ENCODE results near the gene DR1.

Gene DR1

DNA sequence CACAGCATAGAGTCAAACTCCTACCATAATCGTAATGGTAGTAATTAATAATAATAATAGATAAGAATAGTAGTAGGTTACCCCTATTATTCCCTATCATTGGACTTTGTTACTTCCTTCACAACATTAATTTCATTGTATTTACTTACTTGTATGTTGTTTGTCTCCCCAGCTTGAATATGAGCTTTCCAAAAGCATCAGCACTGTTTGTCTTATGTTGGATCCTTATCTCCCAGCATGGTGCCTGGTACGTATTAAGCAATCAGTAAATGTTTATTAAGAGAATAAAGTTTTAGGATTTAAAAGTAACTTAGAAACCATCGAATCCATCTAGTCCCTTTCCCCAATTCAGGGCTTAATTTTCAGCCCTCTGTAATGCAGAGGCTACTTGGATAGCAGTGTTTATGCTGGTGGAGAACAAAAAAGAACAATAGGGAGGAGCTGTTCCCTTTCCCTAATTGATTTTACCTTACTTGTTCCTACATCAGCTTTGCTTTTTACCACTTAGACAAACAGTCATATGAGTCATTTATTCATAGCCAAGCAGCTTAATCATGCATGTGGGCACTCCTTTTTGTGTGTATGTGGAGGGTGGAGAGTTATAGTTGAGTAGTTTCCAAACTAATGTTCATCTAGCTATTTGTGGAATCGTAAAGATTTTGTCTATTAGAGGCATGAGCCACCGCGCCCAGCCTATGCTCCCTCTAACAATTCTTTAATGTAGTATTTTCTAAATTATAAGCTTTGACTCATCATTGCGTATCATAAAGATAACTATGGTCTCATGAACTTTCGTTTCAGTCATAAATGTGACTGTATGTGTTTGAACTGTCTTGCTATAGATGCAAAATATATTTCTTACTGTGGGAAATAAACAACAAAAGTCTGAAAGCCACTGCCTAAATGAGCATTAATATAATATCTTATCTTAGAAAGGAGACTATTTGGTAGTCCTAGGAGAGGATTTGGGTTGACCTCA, 20.9 kb upstream of the DR1 start:
- TF ChIP-seq, protein P1, sequence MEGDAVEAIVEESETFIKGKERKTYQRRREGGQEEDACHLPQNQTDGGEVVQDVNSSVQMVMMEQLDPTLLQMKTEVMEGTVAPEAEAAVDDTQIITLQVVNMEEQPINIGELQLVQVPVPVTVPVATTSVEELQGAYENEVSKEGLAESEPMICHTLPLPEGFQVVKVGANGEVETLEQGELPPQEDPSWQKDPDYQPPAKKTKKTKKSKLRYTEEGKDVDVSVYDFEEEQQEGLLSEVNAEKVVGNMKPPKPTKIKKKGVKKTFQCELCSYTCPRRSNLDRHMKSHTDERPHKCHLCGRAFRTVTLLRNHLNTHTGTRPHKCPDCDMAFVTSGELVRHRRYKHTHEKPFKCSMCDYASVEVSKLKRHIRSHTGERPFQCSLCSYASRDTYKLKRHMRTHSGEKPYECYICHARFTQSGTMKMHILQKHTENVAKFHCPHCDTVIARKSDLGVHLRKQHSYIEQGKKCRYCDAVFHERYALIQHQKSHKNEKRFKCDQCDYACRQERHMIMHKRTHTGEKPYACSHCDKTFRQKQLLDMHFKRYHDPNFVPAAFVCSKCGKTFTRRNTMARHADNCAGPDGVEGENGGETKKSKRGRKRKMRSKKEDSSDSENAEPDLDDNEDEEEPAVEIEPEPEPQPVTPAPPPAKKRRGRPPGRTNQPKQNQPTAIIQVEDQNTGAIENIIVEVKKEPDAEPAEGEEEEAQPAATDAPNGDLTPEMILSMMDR (IDR thresholded peaks at IDR 0.05; ENCODE audit: low read depth, low read length): no peak
- peak; percentile 69 for DNase-seq (ENCODE audit: low read depth, low spot score)
- H3K4me3 ChIP-seq (ENCODE audit: low read depth, low read length): no peak overlapping the region
- in situ Hi-C loops (cut with HindIII; ENCODE audit: low sequenced_read_pairs): no loop called here

DNA sequence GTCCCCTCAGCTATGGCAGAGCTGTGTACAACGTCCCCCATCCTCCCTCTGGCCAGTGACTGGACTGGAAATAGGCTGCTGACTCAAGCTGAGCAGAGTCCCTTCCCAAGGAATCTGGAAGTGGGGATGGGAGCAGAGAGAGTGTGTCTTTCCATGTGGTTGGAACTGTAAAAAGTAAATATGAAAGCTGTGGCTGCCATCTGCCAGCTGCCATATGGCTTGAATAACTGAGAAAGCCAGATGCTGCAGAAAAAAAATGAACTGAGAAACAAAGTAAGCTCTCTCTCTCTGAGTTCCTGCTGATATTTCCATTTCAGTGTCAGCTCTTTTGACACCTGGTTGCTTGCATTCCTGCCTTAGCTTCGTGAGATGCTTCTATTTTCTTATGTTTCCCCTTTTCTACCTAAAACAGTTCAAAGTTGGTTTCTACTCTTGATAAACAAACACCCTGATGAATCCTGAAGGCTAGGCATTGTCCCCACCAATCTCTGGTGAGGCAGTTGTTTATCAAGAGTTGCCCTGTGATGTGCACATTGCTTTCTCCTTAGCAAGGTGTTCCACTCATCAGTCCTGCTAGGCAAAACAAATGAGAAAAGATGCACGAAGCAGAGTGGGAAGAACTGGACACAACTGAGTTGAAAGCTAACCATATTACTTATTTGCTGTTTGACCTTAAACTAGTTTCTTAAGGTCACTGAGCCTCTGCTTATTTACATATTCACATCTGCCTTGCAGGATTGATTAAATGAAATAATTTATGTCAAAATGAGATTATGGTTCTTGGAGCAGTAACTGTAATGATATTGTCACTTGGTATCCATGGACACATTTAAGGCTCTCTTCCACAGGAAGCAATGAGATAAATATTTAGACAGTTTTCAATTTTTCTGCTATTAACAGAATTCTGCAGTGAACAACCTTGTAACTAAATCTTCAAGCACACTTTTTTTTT, 16.6 kb upstream of the DR1 start:
- no peak for DNase-seq (ENCODE audit: low read depth, low spot score)
- H3K4me3 ChIP-seq (ENCODE audit: low read depth, low read length): no peak overlapping the region
- TF ChIP-seq, protein P1 (IDR thresholded peaks at IDR 0.05; ENCODE audit: low read depth, low read length): no peak
- in situ Hi-C loops (cut with HindIII; ENCODE audit: low sequenced_read_pairs): no loop called here

DNA sequence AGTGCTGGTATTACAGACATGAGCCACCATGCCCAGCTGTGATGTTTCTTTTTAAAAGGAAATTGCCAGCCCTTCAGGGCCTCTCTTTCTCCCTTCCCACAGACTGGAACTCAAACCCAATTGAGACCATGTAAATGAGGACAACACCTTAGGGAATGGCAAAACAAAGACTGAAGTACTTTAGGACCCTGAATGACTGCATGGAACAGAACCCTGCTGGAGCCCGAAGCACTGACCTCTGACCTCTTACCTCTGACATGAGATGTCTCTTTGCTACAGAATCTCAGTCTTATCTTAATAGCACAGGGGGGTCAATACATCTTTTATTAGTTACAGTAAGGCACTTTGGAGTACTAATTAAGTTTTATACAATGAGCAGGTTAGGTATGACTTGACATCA, 15.5 kb upstream of the DR1 start:
- no peak for DNase-seq (ENCODE audit: low read depth, low spot score)
- no peak overlapping the region for H3K4me3 ChIP-seq (ENCODE audit: low read depth, low read length)
- in situ Hi-C loops (cut with HindIII; ENCODE audit: low sequenced_read_pairs): no loop called here
- TF ChIP-seq, protein P1 (IDR thresholded peaks at IDR 0.05; ENCODE audit: low read depth, low read length): no peak

DNA sequence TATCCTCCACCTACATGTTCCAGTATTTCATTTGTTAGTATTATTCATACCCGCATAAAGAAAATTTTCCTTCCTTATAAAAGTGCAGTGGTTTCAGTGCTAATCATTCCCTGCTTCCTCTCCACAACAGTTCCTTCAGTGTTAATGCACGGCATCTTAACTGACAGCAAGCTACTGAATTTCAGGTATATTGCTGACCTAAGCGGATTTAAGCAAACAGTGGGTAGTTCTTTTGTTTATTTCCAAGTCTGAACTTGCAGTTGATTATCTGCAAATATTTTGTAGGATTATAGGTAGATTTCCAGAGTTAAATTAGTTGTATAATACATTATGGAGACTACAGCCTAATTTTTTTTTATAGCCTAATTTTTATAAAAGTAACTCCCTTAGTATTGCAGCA, 15.1 kb upstream of the DR1 start:
- in situ Hi-C loops (cut with HindIII; ENCODE audit: low sequenced_read_pairs): no loop called here

DNA sequence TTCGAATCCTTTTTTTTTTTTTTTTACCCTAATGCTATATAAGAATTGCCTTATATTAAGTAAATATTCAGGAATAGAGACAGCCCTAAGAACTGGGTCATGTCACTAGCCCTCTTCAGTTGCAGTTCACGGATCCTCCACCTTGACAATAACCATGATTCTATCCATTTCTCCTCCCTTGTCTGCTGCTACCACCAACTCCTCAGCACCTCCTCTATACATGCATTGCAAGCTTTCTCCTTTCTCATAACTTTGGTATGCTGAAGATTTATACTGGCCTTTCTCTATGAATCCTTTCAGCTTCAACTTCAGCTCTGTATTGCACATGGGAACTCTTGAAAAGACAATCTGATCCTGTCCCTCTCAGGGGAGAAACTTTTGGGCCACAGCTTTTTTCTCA, 14.3 kb upstream of the DR1 start:
- TF ChIP-seq, protein P1 (IDR thresholded peaks at IDR 0.05; ENCODE audit: low read depth, low read length): no peak
- H3K4me3 ChIP-seq (ENCODE audit: low read depth, low read length): no peak overlapping the region
- no peak for DNase-seq (ENCODE audit: low read depth, low spot score)
- in situ Hi-C loops (cut with HindIII; ENCODE audit: low sequenced_read_pairs): no loop called here

More for the DNA sequence above, 15.1 kb upstream of the DR1 start:
- TF ChIP-seq, protein P1 (IDR thresholded peaks at IDR 0.05; ENCODE audit: low read depth, low read length): no peak
- DNase-seq (ENCODE audit: low read depth, low spot score): no peak
- no peak overlapping the region for H3K4me3 ChIP-seq (ENCODE audit: low read depth, low read length)

DNA sequence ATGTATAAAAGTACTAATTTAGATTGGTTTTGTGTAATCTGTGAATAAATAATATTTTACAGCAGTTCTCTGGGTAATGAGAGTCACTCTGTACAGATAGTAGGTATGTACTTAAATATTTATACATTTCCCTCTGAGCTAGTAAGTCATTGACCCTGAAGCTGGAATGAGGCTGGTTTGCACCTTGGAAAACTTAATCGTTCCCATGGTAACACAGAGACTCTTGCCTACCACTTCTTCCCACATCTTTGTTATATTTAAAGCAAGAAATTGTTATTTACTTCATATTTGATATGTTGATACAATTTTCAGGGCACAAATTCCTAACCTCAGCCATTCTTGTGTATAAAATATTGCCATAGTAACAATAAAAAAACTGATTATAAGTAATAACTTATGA, 13.3 kb upstream of the DR1 start:
- no peak for DNase-seq (ENCODE audit: low read depth, low spot score)
- no peak overlapping the region for H3K4me3 ChIP-seq (ENCODE audit: low read depth, low read length)
- in situ Hi-C loops (cut with HindIII; ENCODE audit: low sequenced_read_pairs): no loop called here
- TF ChIP-seq, protein P1 (IDR thresholded peaks at IDR 0.05; ENCODE audit: low read depth, low read length): no peak

Data from astrocyte of the spinal cord (primary cell).